Ascending aorta (tissue), 2 donors: ENCODE data around the gene MOB3A. TPM values are rescaled to one million over a fixed set of nuclear protein-coding genes. Genes with fewer than 3 reads are reported as not detected.

Experiments
- DNase-seq, 2 donors: peaks; one replicate each; pipeline ENCODE4 v3.0.0-alpha.2; 2019; ENCODE audit warnings: low spot score in 2 of 2
- H3K27ac ChIP-seq, 2 donors: fragments of 200-600 bp; sonication (generic); one replicate each; pipeline ENCODE4 v1.5.1; 2016 to 2017; ENCODE audit warnings: mild to moderate bottlenecking in 1 of 2
- H3K27me3 ChIP-seq: fragments of 200-600 bp; sonication (generic); one replicate; pipeline ENCODE4 v1.5.1; 2017
- H3K36me3 ChIP-seq, 2 donors: fragments of 200-600 bp; sonication (generic); one replicate each; pipeline ENCODE4 v1.5.1; 2016
- H3K4me1 ChIP-seq, 2 donors: fragments of 200-600 bp; sonication (generic); one replicate each; pipeline ENCODE4 v1.5.1; 2016 to 2017; ENCODE audit warnings: mild to moderate bottlenecking in 1 of 2
- H3K4me3 ChIP-seq, 2 donors: fragments of 200-600 bp; sonication (generic); one replicate each; pipeline ENCODE4 v1.5.1; 2016 to 2017; ENCODE audit warnings: mild to moderate bottlenecking in 1 of 2
- H3K9me3 ChIP-seq, 2 donors: fragments of 200-600 bp; sonication (generic); one replicate each; pipeline ENCODE4 v1.5.1; 2016
- intact Hi-C: fragments of 100-400 bp; cut with DNase I; formaldehyde crosslinking; loops from one replicate; pipeline ENCODE4 v1.15.1; 2023
- total RNA-seq: library from RNA; depleted of rRNA; stranded (reverse); fragments of >200 nt; gene quantifications from one replicate; pipeline ENCODE4 v1.1.0, GENCODE V29; 2016
- TF ChIP-seq, protein P1 (sequence below), 3 experiments: fragments of 200-600 bp in 2 of 3; fragments of 450-650 bp in 1 of 3; sonication (generic) in 2 of 3; IDR thresholded peaks; one replicate each; pipeline ENCODE4 v1.5.1; 2016 to 2019; ENCODE audit warnings: antibody characterized with exemption in 3 of 3, mild to moderate bottlenecking in 1 of 3, moderate library complexity in 1 of 3

Gene MOB3A
- total RNA-seq, 1 donor from 2014 or later, result 44.4 TPM

DNA sequence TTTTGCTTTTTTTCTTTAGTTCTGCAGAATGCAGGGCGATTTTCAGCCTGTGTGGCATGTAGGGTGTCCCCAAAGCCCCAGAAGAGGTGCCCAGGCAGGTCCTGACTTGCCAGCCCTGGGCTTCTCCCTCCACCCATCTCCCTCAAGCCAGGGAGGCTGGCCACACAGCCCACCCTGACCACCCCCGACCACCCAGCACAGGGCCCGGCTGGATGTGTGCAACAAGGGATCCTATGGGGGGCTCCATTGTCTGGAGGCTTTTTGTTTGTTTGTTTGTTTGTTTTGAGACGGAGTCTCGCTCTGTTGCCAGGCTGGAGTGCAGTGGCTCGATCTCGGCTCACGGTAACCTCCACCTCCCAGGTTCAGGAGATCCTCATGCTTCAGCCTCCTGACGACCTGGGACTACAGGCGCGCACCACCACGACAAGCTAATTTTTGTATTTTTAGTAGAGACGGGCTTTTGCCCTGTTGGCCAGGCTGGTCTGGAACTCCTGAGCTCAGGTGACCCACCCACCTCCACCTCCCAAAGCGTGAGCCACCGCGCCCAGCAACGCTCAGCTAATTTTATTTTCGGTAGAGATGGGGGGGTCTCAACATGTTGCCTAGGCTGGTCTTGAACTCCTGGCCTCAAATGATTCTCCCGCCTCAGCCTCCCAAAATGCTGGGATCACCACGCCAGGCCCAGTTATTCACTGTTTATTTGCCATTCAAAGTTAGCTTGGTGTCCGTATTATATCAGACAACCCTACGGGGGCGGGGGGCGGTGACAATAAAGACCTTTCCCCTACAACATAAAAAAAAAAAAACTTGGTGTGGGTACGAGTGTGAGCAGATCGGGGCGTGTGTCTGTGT is 37.3 kb downstream of the MOB3A start:
- no peaks in the 10 kb centered on the region for H3K27me3 ChIP-seq
- DNase-seq, result no peak
- H3K9me3 ChIP-seq, result no peaks in the 10 kb centered on the region
- intact Hi-C loops, result no loop called here
- no peak overlapping the region for H3K4me3 ChIP-seq
- H3K4me1 ChIP-seq, result peaks cover 22 to 49% of the 10 kb centered on the region in 2 donors
- peak overlapping the region; percentile 98 to 99 for H3K27ac ChIP-seq
- TF ChIP-seq, protein P1, sequence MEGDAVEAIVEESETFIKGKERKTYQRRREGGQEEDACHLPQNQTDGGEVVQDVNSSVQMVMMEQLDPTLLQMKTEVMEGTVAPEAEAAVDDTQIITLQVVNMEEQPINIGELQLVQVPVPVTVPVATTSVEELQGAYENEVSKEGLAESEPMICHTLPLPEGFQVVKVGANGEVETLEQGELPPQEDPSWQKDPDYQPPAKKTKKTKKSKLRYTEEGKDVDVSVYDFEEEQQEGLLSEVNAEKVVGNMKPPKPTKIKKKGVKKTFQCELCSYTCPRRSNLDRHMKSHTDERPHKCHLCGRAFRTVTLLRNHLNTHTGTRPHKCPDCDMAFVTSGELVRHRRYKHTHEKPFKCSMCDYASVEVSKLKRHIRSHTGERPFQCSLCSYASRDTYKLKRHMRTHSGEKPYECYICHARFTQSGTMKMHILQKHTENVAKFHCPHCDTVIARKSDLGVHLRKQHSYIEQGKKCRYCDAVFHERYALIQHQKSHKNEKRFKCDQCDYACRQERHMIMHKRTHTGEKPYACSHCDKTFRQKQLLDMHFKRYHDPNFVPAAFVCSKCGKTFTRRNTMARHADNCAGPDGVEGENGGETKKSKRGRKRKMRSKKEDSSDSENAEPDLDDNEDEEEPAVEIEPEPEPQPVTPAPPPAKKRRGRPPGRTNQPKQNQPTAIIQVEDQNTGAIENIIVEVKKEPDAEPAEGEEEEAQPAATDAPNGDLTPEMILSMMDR (IDR thresholded peaks at IDR 0.05), result no peak
- H3K36me3 ChIP-seq, result no peaks in the 10 kb centered on the region

DNA sequence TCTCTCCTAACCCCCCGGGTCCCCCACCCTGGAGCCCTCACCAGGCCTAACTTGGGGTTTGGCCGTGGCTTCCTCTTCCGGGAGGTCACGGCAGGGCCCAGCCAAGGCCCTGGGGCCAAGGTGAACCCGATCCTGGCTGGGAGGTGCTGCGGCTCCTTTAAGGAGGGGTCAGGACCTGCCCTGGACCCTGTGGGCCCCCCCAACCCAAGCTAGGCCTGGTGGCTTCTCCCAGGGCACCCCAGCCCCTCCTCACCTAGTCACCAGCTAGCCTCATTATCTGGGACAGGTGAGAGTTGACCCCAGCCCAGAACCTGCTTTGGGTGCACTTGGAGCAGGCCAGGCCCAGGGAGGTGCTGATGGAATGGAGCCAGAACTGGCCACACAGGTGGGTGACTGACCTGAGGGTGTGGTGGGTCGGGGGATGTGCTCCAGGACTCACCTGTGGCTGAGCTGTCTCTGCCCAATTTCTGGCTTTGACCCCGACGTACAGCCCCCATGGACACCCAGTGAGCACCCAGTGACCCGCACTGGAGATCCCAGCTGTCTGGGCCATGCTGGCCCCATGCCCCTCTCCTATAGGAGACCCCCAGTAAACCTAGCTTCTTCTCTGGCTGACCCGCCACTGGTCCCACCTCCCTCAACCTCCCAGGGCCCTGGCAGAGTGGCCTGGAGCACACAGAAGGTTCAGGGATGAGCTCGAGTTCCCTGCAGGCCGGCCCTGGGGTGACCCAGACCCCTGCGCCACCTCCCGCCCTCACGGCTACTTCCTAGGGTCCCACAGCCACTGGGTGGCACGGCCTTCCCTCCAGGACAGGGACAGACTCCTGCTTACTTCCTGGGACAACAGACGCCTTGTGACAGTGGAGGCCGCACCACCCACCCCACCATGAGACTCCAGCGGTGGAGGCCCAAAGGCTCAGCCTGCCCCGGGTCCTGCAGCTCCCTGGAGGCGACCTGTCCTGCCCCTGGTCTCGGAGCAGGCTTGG is 38.3 kb downstream of the MOB3A start:
- intact Hi-C loops, result no loop called here
- Histone ChIP-seq H3K4me1 (peaks cover 22 to 49% of the 10 kb centered on the region in 2 donors), H3K4me3 (no peak overlapping the region), H3K27me3 (no peaks in the 10 kb centered on the region), H3K27ac (peak overlapping the region; percentile 98 to 99), H3K36me3 (no peaks in the 10 kb centered on the region), H3K9me3 (no peaks in the 10 kb centered on the region)
- TF ChIP-seq, protein P1 (IDR thresholded peaks at IDR 0.05), result no peak
- DNase-seq, result no peak

DNA sequence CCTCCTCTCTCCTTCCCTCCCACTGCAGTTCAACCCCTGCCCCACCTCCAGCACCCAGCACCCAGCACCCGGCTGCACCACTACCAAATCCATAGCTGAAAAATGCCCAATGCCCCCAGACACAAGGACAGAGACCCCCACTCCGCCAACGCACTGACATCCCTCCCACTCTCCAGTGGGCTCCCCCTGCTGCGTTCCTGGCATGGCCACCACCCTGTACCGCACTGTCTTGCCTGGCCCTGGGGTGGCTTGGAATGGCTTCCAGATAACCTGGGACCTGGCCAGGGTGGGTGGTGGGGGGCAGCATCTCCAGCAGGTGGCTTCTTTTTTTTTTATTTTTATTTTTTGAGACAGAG is 39.3 kb downstream of the MOB3A start:
- Histone ChIP-seq H3K27ac (peak overlapping the region; percentile 98 to 99), H3K9me3 (no peaks in the 10 kb centered on the region), H3K27me3 (no peaks in the 10 kb centered on the region), H3K36me3 (no peaks in the 10 kb centered on the region), H3K4me1 (peaks cover 24 to 48% of the 10 kb centered on the region in 2 donors), H3K4me3 (no peak overlapping the region)
- intact Hi-C loops, result no loop called here
- DNase-seq, result no peak
- TF ChIP-seq, protein P1 (IDR thresholded peaks at IDR 0.05), result no peak

DNA sequence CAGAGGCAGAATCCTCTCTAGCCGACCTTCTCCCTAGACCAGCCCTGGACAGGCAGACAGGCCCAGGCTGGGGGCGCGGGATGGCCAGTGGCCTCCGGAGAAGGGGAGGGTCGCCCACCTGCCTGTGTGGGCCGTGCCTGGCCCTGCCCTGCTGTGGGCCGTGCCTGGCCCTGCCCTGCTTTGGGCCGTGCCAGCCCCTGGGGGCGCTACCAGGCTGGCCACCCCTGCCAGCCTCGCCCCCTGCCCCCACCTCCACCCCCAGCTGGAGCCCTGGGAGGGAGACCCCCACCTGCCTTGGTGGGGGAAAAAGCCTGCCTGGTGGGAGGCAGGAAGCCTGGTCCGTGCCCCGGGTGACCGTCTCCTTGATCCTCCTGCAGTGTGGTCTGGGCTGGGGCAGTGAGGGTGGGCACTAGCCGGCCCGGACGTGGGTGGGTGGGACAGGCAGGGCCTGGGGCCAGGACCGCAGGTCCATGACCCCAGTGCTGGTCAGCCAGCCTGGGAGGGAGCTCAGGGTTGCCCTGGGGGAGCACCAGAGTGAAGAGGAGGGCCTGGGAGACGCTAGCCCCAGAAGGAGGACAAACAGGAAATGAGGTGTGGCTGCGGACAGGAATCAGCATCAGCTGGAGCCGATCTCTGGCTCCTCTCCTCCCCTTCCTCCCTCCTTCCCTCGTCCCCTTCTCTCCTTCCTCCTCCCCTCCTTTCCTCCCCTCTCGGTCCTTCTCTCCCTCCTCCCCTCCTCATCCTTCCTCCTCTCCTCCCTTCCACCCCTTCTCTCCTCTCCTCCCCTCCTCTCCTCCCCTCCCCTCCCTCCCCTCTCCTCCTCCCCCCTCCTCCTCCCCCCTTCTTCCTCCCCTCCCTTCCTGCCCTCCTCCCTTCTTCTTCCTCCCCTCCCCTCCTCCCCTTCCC is 39.9 kb downstream of the MOB3A start:
- intact Hi-C loops, result no loop called here
- Histone ChIP-seq H3K9me3 (no peaks in the 10 kb centered on the region), H3K4me3 (peak overlapping the region in 1 of 2 donors; percentile 46), H3K4me1 (peaks cover 30 to 52% of the 10 kb centered on the region in 2 donors), H3K36me3 (no peaks in the 10 kb centered on the region), H3K27me3 (no peaks in the 10 kb centered on the region), H3K27ac (peak overlapping the region; percentile 98 to 99)
- no peak for DNase-seq
- TF ChIP-seq, protein P1 (IDR thresholded peaks at IDR 0.05), result no peak

DNA sequence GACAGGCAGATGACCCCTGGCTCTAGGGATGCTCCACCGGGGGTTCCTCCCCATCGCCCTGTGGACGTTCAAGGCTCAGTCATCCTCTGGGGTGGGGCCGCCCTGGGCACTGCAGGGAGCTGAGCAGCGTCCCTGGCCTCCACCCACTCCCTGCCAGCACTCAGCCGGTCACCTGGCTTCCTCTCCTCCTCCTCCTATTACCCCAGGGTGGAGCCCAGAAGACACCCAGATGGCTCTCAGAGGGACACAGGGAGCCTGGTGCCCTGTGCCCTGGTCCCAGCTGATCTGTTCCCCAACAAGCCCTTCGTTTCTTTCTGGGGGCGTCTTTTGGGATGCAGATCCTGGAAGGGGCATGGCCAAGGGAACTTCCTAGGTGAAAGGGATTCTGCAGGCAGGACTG is 41.4 kb downstream of the MOB3A start:
- H3K27me3 ChIP-seq, result no peaks in the 10 kb centered on the region
- peak overlapping the region in 1 of 2 donors; percentile 25 for H3K27ac ChIP-seq
- intact Hi-C loops, result loop anchor here (5.0 kb wide), 1 partner anchor 113 kb away; no protein-coding TSS in a partner anchor
- H3K4me3 ChIP-seq, result no peak overlapping the region
- H3K4me1 ChIP-seq, result peaks cover 26 to 40% of the 10 kb centered on the region in 2 donors
- TF ChIP-seq, protein P1 (IDR thresholded peaks at IDR 0.05), result no peak
- no peak for DNase-seq
- H3K36me3 ChIP-seq, result no peaks in the 10 kb centered on the region
- no peaks in the 10 kb centered on the region for H3K9me3 ChIP-seq
